WTC11 (cell line): ENCODE data around the gene ALAS2. TPM values are rescaled to one million over a fixed set of nuclear protein-coding genes. Genes with fewer than 3 reads are reported as not detected.

Source experiments
- ATAC-seq: fragments of 200-7000 bp; cut with Tn5 transposase; 2 replicates; pipeline ENCODE4 v1.10.0; 2021; ENCODE audit warnings: mild to moderate bottlenecking, moderate library complexity
- CTCF ChIA-PET: fragments of 300-600 bp; sonication (Branson Sonifier 250); formaldehyde crosslinking; loops from one replicate; lab custom pipeline; 2021; ENCODE audit warnings: antibody characterized with exemption; lab: Charles Lee
- POLR2A ChIA-PET: fragments of 350-600 bp; sonication (Branson Sonifier 250); formaldehyde crosslinking; loops from one replicate; lab custom pipeline; 2021; ENCODE audit warnings: antibody characterized with exemption; lab: Charles Lee
- DNase-seq: peaks from one replicate; pipeline ENCODE4 v3.0.0; 2021; ENCODE audit warnings: low spot score
- H3K27ac Mint-ChIP-seq: 2 replicates; pipeline ENCODE4 v1.8.0; 2021; ENCODE audit warnings: mixed read lengths
- H3K27me3 Mint-ChIP-seq: 2 replicates; pipeline ENCODE4 v1.8.0; 2021; ENCODE audit warnings: low read depth, mild to moderate bottlenecking, moderate library complexity, mixed read lengths
- H3K36me3 Mint-ChIP-seq: 2 replicates; pipeline ENCODE4 v1.8.0; 2021; ENCODE audit warnings: mixed read lengths
- H3K4me1 Mint-ChIP-seq: 2 replicates; pipeline ENCODE4 v1.8.0; 2022; ENCODE audit warnings: mixed read lengths
- H3K4me3 Mint-ChIP-seq: 2 replicates; pipeline ENCODE4 v1.8.0; 2021; ENCODE audit warnings: mild to moderate bottlenecking, moderate library complexity, mixed read lengths
- H3K9me3 Mint-ChIP-seq: 2 replicates; pipeline ENCODE4 v1.8.0; 2021; ENCODE audit warnings: mixed read lengths
- FOXP1 ChIP-seq: sonication (generic); formaldehyde crosslinking; IDR thresholded peaks from 2 replicates; pipeline ENCODE4 v1.8.0; 2022; ENCODE audit warnings: missing genetic modification reagents, mild to moderate bottlenecking, moderate library complexity, borderline replicate concordance
- JAZF1 ChIP-seq: fragments of 250-450 bp; sonication (Bioruptor Pico); IDR thresholded peaks from 2 replicates; pipeline ENCODE4 v1.9.0; 2021; ENCODE audit warnings: moderate library complexity, mild to moderate bottlenecking, inconsistent platforms
- NR1H2 ChIP-seq: sonication (generic); formaldehyde crosslinking; IDR thresholded peaks from 2 replicates; pipeline ENCODE4 v1.9.0; 2021; ENCODE audit warnings: mild to moderate bottlenecking, moderate library complexity, missing genetic modification reagents
- NR2C2 ChIP-seq: sonication (generic); formaldehyde crosslinking; IDR thresholded peaks from 2 replicates; pipeline ENCODE4 v1.8.0; 2022; ENCODE audit warnings: mild to moderate bottlenecking, missing genetic modification reagents
- SMAD3 ChIP-seq: sonication (generic); formaldehyde crosslinking; IDR thresholded peaks from 2 replicates; pipeline ENCODE4 v1.8.0; 2022; ENCODE audit warnings: missing genetic modification reagents, mild to moderate bottlenecking, borderline replicate concordance
- SMAD4 ChIP-seq: sonication (generic); formaldehyde crosslinking; IDR thresholded peaks from 2 replicates; pipeline ENCODE4 v1.8.0; 2022; ENCODE audit warnings: mild to moderate bottlenecking, missing genetic modification reagents
- SP1 ChIP-seq: sonication (generic); formaldehyde crosslinking; conservative IDR thresholded peaks from 2 replicates; pipeline ENCODE4 v1.8.1; 2022; ENCODE audit warnings: missing genetic modification reagents
- ZNF138 ChIP-seq: sonication (generic); formaldehyde crosslinking; conservative IDR thresholded peaks from 2 replicates; pipeline ENCODE4 v1.8.1; 2022; ENCODE audit warnings: mild to moderate bottlenecking, moderate library complexity, missing genetic modification reagents
- ZNF219 ChIP-seq: sonication (generic); formaldehyde crosslinking; IDR thresholded peaks from 2 replicates; pipeline ENCODE4 v1.8.0; 2023; ENCODE audit warnings: missing genetic modification reagents, mild to moderate bottlenecking, borderline replicate concordance
- ZNF263 ChIP-seq: sonication (generic); formaldehyde crosslinking; IDR thresholded peaks from 2 replicates; pipeline ENCODE4 v1.8.1; 2022; ENCODE audit warnings: low read depth, mild to moderate bottlenecking, moderate library complexity, missing genetic modification reagents
- total RNA-seq: library from RNA; stranded (reverse); gene quantifications from 3 replicates; pipeline ENCODE4 v1.2.3, GENCODE V29; 2021
- TF ChIP-seq, protein P1 (sequence below): sonication (generic); formaldehyde crosslinking; IDR thresholded peaks from 2 replicates; pipeline ENCODE4 v1.8.1; 2022; ENCODE audit warnings: low read depth, mild to moderate bottlenecking, moderate library complexity, missing genetic modification reagents, borderline replicate concordance
- TF ChIP-seq, protein P2 (sequence below): sonication (generic); formaldehyde crosslinking; IDR thresholded peaks from 2 replicates; pipeline ENCODE4 v1.8.1; 2022; ENCODE audit warnings: low read depth, missing genetic modification reagents, borderline replicate concordance
- TF ChIP-seq, protein P3 (sequence below): sonication (generic); formaldehyde crosslinking; IDR thresholded peaks from 2 replicates; pipeline ENCODE4 v1.8.0; 2023; ENCODE audit warnings: missing genetic modification reagents
- TF ChIP-seq, protein P4 (sequence below): sonication (generic); formaldehyde crosslinking; IDR thresholded peaks from 2 replicates; pipeline ENCODE4 v1.8.1; 2023; ENCODE audit warnings: mild to moderate bottlenecking, missing genetic modification reagents, moderate library complexity
- TF ChIP-seq, protein P5 (sequence below): sonication (generic); formaldehyde crosslinking; conservative IDR thresholded peaks from 2 replicates; pipeline ENCODE4 v1.8.1; 2022; ENCODE audit warnings: mild to moderate bottlenecking, missing genetic modification reagents
- TF ChIP-seq, protein P6 (sequence below): sonication (generic); formaldehyde crosslinking; IDR thresholded peaks from 2 replicates; pipeline ENCODE4 v1.8.0; 2022; ENCODE audit warnings: mild to moderate bottlenecking, missing genetic modification reagents
- TF ChIP-seq, protein P7 (sequence below): sonication (generic); formaldehyde crosslinking; IDR thresholded peaks from 2 replicates; pipeline ENCODE4 v1.8.1; 2023; ENCODE audit warnings: mild to moderate bottlenecking, missing genetic modification reagents
- TF ChIP-seq, protein P8 (sequence below): sonication (generic); formaldehyde crosslinking; conservative IDR thresholded peaks from 2 replicates; pipeline ENCODE4 v1.8.1; 2023; ENCODE audit warnings: mild to moderate bottlenecking, low read depth, missing genetic modification reagents, moderate library complexity
- TF ChIP-seq, protein P9 (sequence below): fragments of 250-450 bp; sonication (Bioruptor Pico); IDR thresholded peaks from 2 replicates; pipeline ENCODE4 v2.1.2; 2022; ENCODE audit warnings: mild to moderate bottlenecking, moderate library complexity
- TF ChIP-seq, protein P10 (sequence below): sonication (generic); formaldehyde crosslinking; IDR thresholded peaks from 2 replicates; pipeline ENCODE4 v1.8.0; 2022; ENCODE audit warnings: mild to moderate bottlenecking, missing genetic modification reagents

The ALAS2 gene
- total RNA-seq, 1 experiment from 2014 or later = 0.35 TPM

DNA sequence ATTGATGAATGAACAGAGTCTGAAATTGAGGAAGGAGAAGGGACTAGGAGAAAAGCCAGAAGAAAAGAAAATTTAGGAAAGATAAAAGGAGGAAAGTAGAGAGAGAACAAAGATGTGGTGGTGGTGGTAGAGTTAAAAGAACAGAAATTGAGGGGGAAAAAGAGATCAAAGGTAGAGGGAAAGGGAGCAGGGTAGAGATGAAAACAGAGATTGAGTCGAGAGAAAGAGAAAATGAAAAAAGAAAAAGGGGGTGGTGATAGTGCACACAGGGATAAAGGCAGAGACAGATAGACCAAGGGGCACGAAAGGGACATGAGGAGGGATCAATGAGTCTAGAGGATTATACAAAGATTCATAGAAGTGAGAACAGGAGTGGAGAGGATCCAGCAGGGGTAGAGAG is 3.9 kb downstream of the ALAS2 start:
- H3K27me3 Mint-ChIP-seq = no peaks in the 10 kb centered on the region
- ChIA-PET CTCF (no interaction called here), POLR2A (no interaction called here)
- peaks cover 16% of the 10 kb centered on the region for H3K4me1 Mint-ChIP-seq
- H3K9me3 Mint-ChIP-seq = no peaks in the 10 kb centered on the region
- no peak for TF ChIP-seq SMAD4 (CRISPR knock-in tag)
- TF ChIP-seq, protein P1, sequence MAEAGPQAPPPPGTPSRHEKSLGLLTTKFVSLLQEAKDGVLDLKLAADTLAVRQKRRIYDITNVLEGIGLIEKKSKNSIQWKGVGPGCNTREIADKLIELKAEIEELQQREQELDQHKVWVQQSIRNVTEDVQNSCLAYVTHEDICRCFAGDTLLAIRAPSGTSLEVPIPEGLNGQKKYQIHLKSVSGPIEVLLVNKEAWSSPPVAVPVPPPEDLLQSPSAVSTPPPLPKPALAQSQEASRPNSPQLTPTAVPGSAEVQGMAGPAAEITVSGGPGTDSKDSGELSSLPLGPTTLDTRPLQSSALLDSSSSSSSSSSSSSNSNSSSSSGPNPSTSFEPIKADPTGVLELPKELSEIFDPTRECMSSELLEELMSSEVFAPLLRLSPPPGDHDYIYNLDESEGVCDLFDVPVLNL (CRISPR knock-in tag) = no peak
- TF ChIP-seq, protein P2, sequence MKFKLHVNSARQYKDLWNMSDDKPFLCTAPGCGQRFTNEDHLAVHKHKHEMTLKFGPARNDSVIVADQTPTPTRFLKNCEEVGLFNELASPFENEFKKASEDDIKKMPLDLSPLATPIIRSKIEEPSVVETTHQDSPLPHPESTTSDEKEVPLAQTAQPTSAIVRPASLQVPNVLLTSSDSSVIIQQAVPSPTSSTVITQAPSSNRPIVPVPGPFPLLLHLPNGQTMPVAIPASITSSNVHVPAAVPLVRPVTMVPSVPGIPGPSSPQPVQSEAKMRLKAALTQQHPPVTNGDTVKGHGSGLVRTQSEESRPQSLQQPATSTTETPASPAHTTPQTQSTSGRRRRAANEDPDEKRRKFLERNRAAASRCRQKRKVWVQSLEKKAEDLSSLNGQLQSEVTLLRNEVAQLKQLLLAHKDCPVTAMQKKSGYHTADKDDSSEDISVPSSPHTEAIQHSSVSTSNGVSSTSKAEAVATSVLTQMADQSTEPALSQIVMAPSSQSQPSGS = no peak
- H3K4me3 Mint-ChIP-seq = no peak overlapping the region
- no peak overlapping the region for H3K27ac Mint-ChIP-seq
- H3K36me3 Mint-ChIP-seq = no peaks in the 10 kb centered on the region
- ATAC-seq (no peak), DNase-seq (no peak)

DNA sequence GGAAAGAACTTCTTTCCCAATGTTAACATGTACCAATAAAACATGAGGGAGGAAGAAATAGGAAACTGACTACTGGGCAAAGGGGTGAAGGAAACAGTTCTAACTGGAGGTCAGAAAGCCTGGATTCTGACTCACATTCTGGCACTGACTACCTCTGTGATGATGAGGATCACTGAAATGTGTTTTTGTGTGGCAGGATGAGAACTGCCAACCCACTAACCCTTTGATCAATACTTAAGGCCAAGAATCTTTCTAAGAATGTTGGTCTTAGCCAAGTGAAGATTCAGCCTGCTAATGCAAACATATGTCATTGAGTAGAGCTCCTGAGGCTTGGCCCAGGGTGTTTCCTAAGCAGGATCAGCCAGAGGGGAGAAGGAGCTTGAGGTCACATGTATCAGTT is 4.6 kb downstream of the ALAS2 start:
- Mint-ChIP-seq H3K4me1 (peaks cover 16% of the 10 kb centered on the region), H3K27me3 (no peaks in the 10 kb centered on the region; the same call in 1 of the 2 replicates), H3K9me3 (no peaks in the 10 kb centered on the region), H3K36me3 (no peaks in the 10 kb centered on the region), H3K27ac (no peak overlapping the region), H3K4me3 (no peak overlapping the region)
- ChIA-PET POLR2A (no interaction called here), CTCF (no interaction called here)
- DNase-seq (no peak), ATAC-seq (no peak)
- TF ChIP-seq, protein P3, sequence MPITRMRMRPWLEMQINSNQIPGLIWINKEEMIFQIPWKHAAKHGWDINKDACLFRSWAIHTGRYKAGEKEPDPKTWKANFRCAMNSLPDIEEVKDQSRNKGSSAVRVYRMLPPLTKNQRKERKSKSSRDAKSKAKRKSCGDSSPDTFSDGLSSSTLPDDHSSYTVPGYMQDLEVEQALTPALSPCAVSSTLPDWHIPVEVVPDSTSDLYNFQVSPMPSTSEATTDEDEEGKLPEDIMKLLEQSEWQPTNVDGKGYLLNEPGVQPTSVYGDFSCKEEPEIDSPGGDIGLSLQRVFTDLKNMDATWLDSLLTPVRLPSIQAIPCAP = no peak
- TF ChIP-seq NR2C2 (CRISPR knock-in tag) = no peak
- no peak for TF ChIP-seq FOXP1 (CRISPR knock-in tag)
- TF ChIP-seq, protein P4, sequence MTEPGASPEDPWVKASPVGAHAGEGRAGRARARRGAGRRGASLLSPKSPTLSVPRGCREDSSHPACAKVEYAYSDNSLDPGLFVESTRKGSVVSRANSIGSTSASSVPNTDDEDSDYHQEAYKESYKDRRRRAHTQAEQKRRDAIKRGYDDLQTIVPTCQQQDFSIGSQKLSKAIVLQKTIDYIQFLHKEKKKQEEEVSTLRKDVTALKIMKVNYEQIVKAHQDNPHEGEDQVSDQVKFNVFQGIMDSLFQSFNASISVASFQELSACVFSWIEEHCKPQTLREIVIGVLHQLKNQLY (CRISPR knock-in tag) = no peak
- TF ChIP-seq, protein P5, sequence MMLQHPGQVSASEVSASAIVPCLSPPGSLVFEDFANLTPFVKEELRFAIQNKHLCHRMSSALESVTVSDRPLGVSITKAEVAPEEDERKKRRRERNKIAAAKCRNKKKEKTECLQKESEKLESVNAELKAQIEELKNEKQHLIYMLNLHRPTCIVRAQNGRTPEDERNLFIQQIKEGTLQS = no peak
- TF ChIP-seq, protein P2 = no peak
- no peak for TF ChIP-seq ZNF263 (CRISPR knock-in tag)
- TF ChIP-seq SP1 (CRISPR knock-in tag) = no peak
- TF ChIP-seq, protein P6, sequence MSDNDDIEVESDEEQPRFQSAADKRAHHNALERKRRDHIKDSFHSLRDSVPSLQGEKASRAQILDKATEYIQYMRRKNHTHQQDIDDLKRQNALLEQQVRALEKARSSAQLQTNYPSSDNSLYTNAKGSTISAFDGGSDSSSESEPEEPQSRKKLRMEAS (CRISPR knock-in tag) = no peak
- no peak for TF ChIP-seq ZNF219
- no peak for TF ChIP-seq ZNF138 (CRISPR knock-in tag)
- TF ChIP-seq, protein P7, sequence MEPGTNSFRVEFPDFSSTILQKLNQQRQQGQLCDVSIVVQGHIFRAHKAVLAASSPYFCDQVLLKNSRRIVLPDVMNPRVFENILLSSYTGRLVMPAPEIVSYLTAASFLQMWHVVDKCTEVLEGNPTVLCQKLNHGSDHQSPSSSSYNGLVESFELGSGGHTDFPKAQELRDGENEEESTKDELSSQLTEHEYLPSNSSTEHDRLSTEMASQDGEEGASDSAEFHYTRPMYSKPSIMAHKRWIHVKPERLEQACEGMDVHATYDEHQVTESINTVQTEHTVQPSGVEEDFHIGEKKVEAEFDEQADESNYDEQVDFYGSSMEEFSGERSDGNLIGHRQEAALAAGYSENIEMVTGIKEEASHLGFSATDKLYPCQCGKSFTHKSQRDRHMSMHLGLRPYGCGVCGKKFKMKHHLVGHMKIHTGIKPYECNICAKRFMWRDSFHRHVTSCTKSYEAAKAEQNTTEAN (CRISPR knock-in tag) = no peak
- TF ChIP-seq NR1H2 (CRISPR knock-in tag) = no peak
- TF ChIP-seq SMAD3 (CRISPR knock-in tag) = no peak
- TF ChIP-seq, protein P8, sequence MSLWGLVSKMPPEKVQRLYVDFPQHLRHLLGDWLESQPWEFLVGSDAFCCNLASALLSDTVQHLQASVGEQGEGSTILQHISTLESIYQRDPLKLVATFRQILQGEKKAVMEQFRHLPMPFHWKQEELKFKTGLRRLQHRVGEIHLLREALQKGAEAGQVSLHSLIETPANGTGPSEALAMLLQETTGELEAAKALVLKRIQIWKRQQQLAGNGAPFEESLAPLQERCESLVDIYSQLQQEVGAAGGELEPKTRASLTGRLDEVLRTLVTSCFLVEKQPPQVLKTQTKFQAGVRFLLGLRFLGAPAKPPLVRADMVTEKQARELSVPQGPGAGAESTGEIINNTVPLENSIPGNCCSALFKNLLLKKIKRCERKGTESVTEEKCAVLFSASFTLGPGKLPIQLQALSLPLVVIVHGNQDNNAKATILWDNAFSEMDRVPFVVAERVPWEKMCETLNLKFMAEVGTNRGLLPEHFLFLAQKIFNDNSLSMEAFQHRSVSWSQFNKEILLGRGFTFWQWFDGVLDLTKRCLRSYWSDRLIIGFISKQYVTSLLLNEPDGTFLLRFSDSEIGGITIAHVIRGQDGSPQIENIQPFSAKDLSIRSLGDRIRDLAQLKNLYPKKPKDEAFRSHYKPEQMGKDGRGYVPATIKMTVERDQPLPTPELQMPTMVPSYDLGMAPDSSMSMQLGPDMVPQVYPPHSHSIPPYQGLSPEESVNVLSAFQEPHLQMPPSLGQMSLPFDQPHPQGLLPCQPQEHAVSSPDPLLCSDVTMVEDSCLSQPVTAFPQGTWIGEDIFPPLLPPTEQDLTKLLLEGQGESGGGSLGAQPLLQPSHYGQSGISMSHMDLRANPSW = no peak
- no peak for TF ChIP-seq JAZF1 (CRISPR knock-in tag)
- TF ChIP-seq, protein P9, sequence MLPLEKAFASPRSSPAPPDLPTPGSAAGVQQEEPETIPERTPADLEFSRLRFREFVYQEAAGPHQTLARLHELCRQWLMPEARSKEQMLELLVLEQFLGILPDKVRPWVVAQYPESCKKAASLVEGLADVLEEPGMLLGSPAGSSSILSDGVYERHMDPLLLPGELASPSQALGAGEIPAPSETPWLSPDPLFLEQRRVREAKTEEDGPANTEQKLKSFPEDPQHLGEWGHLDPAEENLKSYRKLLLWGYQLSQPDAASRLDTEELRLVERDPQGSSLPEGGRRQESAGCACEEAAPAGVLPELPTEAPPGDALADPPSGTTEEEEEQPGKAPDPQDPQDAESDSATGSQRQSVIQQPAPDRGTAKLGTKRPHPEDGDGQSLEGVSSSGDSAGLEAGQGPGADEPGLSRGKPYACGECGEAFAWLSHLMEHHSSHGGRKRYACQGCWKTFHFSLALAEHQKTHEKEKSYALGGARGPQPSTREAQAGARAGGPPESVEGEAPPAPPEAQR = no peak
- TF ChIP-seq, protein P10, sequence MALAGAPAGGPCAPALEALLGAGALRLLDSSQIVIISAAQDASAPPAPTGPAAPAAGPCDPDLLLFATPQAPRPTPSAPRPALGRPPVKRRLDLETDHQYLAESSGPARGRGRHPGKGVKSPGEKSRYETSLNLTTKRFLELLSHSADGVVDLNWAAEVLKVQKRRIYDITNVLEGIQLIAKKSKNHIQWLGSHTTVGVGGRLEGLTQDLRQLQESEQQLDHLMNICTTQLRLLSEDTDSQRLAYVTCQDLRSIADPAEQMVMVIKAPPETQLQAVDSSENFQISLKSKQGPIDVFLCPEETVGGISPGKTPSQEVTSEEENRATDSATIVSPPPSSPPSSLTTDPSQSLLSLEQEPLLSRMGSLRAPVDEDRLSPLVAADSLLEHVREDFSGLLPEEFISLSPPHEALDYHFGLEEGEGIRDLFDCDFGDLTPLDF (CRISPR knock-in tag) = no peak
